Stimulated activated CD4-positive, alpha-beta T cell treated with anti-CD3 and anti-CD28 coated beads, Interleukin-4, amount 100 ng/mL, for 1 hour (primary cell): ENCODE results near the gene TMEM236.
"Not testable (repeated sequence)": the region's sequence is repeated elsewhere in the genome, so short reads cannot be mapped to it uniquely, and the experiment has no call there.

Experiments
- DNase-seq: peaks from one replicate; pipeline ENCODE4 v3.0.0-alpha.2; 2020

TMEM236 gene

GRCh38 chr10:17751781-17752445 lies at the start of gene TMEM236:
TMEM236 (plus strand) TSS chr10:17752201; CDS start chr10:17752296, 95 bp downstream.
- DNase-seq = no peak

GRCh38 chr10:17703706-17704105 lies 48.3 kb upstream of the TMEM236 start:
- DNase-seq = no peak

GRCh38 chr10:17708821-17709220 lies 43.2 kb upstream of the TMEM236 start:
- DNase-seq = no peak

GRCh38 chr10:17709492-17709891 lies 42.5 kb upstream of the TMEM236 start:
- no peak for DNase-seq

- DNase-seq = no peak
Measured at GRCh38 chr10:17710181-17710580, 41.8 kb upstream of the TMEM236 start.

GRCh38 chr10:17712053-17712452 lies 39.9 kb upstream of the TMEM236 start:
- no peak for DNase-seq

- no peak for DNase-seq
Measured at GRCh38 chr10:17712717-17713471, 39.1 kb upstream of the TMEM236 start.

GRCh38 chr10:17713758-17714157 lies 38.2 kb upstream of the TMEM236 start:
- no peak for DNase-seq

GRCh38 chr10:17716161-17716560 lies 35.8 kb upstream of the TMEM236 start:
- no peak for DNase-seq

- DNase-seq = not testable (repeated sequence)
Measured at GRCh38 chr10:17722317-17723014, 29.5 kb upstream of the TMEM236 start.

GRCh38 chr10:17725703-17726102 lies 26.3 kb upstream of the TMEM236 start:
- no peak for DNase-seq

GRCh38 chr10:17729630-17730029 lies 22.4 kb upstream of the TMEM236 start:
- DNase-seq = no peak

GRCh38 chr10:17730667-17731066 lies 21.3 kb upstream of the TMEM236 start:
- no peak for DNase-seq

GRCh38 chr10:17731331-17732020 lies 20.5 kb upstream of the TMEM236 start:
- no peak for DNase-seq

- no peak for DNase-seq
Measured at GRCh38 chr10:17733620-17734019, 18.4 kb upstream of the TMEM236 start.

- no peak for DNase-seq
Measured at GRCh38 chr10:17734432-17735080, 17.4 kb upstream of the TMEM236 start.

- no peak for DNase-seq
Measured at GRCh38 chr10:17735166-17735941, 16.6 kb upstream of the TMEM236 start.

- no peak for DNase-seq
Measured at GRCh38 chr10:17736223-17736622, 15.8 kb upstream of the TMEM236 start.

GRCh38 chr10:17737027-17737965 lies 14.7 kb upstream of the TMEM236 start:
- DNase-seq = no peak

GRCh38 chr10:17740668-17741067 lies 11.3 kb upstream of the TMEM236 start:
- DNase-seq = no peak

GRCh38 chr10:17742918-17743317 lies 9.1 kb upstream of the TMEM236 start:
- DNase-seq = peak; percentile 73
